Uterus (tissue), 4 donors: ENCODE results near the gene SMAD3. TPM values are rescaled to one million over a fixed set of nuclear protein-coding genes. Genes with fewer than 3 reads are reported as not detected.

Experiments
- DNase-seq, 2 donors: peaks; one replicate each; pipeline ENCODE4 v3.0.0-alpha.2; 2019 to 2020
- H3K27ac ChIP-seq, 2 donors: fragments of 200-600 bp; sonication (generic); 1 replicate in 1 of 2; 2 replicates in 1 of 2; pipeline ENCODE4 v1.5.1; 2016 to 2018
- H3K27me3 ChIP-seq, 2 donors: fragments of 200-600 bp; sonication (generic); one replicate each; pipeline ENCODE4 v1.5.1; 2018 to 2019; ENCODE audit warnings: control low read depth in 1 of 2
- H3K36me3 ChIP-seq, 2 donors: fragments of 200-600 bp; sonication (generic); one replicate each; pipeline ENCODE4 v1.5.1; 2019; ENCODE audit warnings: control low read depth in 1 of 2
- H3K4me1 ChIP-seq, 2 donors: fragments of 200-600 bp; sonication (generic); one replicate each; pipeline ENCODE4 v1.5.1; 2018 to 2019; ENCODE audit warnings: control low read depth in 1 of 2
- H3K4me3 ChIP-seq, 2 donors: fragments of 200-600 bp; sonication (generic); 1 replicate in 1 of 2; 2 replicates in 1 of 2; pipeline ENCODE4 v1.5.1; 2018 to 2019; ENCODE audit warnings: mild to moderate bottlenecking in 1 of 2
- H3K9me3 ChIP-seq, 2 donors: fragments of 200-600 bp; sonication (generic); one replicate each; pipeline ENCODE4 v1.5.1; 2019; ENCODE audit warnings: control low read depth in 1 of 2
- POLR2A ChIP-seq, 2 donors: fragments of 450-650 bp; IDR thresholded peaks; one replicate each; pipeline ENCODE4 v1.6.1; 2016; ENCODE audit warnings: antibody characterized with exemption in 2 of 2, mild to moderate bottlenecking in 1 of 2, moderate library complexity in 1 of 2
- intact Hi-C: fragments of 100-400 bp; cut with DNase I; formaldehyde crosslinking; loops from one replicate; pipeline ENCODE4 v1.15.1; 2023; ENCODE audit warnings: low total_unique reads
- total RNA-seq, 4 donors: library from RNA; depleted of rRNA in 3 of 4; stranded (reverse); fragments of >200 nt in 3 of 4; gene quantifications; one replicate each; pipeline versions ENCODE4 v1.1.0 to v1.2.4, GENCODE V29; 2014 to 2023
- TF ChIP-seq, protein P1 (sequence below), 4 experiments: fragments of 200-600 bp in 2 of 4; fragments of 450-650 bp in 2 of 4; sonication (generic) in 2 of 4; IDR thresholded peaks; one replicate each; pipeline ENCODE4 v1.5.1; 2016 to 2019; ENCODE audit warnings: antibody characterized with exemption in 4 of 4, mild to moderate bottlenecking in 2 of 4, moderate library complexity in 1 of 4
- donor health status: DM: yes; HTN: yes; CAD: no.

The SMAD3 gene
- total RNA-seq, 4 donors from 2014 or later: 14.3 to 66.9 (median 32.3) TPM

DNA sequence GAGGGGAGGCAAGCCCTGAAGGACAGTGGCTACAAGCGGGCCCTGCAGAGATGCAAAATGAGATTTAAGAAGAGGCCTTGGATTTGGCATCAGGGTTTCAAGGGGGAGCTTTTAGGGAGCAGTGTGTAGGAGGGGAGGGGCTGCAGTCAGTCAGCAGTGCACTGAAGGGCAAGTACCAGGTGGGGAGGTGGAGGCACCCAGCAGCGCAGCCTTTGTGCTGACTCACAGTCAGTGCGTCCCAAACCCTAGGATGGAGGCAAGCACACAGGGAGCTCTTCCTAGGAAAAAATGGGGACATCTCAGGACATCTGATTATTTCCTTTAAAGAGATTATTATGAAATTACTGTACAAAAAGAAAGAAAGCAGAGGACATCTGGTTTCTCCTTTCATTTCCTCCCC is 109.0 kb downstream of the SMAD3 start:
- intact Hi-C loops: no loop called here
- Histone ChIP-seq H3K9me3 (no peaks in the 10 kb centered on the region), H3K4me1 (peaks cover 0 to 3% of the 10 kb centered on the region in 2 donors), H3K27ac (peak overlapping the region in 1 of 2 donors; percentile 29), H3K27me3 (no peaks in the 10 kb centered on the region), H3K4me3 (no peak overlapping the region), H3K36me3 (no peaks in the 10 kb centered on the region)
- no peak for DNase-seq
- TF ChIP-seq POLR2A (IDR thresholded peaks at IDR 0.05): no peak
- TF ChIP-seq, protein P1, sequence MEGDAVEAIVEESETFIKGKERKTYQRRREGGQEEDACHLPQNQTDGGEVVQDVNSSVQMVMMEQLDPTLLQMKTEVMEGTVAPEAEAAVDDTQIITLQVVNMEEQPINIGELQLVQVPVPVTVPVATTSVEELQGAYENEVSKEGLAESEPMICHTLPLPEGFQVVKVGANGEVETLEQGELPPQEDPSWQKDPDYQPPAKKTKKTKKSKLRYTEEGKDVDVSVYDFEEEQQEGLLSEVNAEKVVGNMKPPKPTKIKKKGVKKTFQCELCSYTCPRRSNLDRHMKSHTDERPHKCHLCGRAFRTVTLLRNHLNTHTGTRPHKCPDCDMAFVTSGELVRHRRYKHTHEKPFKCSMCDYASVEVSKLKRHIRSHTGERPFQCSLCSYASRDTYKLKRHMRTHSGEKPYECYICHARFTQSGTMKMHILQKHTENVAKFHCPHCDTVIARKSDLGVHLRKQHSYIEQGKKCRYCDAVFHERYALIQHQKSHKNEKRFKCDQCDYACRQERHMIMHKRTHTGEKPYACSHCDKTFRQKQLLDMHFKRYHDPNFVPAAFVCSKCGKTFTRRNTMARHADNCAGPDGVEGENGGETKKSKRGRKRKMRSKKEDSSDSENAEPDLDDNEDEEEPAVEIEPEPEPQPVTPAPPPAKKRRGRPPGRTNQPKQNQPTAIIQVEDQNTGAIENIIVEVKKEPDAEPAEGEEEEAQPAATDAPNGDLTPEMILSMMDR (IDR thresholded peaks at IDR 0.05): no peak

DNA sequence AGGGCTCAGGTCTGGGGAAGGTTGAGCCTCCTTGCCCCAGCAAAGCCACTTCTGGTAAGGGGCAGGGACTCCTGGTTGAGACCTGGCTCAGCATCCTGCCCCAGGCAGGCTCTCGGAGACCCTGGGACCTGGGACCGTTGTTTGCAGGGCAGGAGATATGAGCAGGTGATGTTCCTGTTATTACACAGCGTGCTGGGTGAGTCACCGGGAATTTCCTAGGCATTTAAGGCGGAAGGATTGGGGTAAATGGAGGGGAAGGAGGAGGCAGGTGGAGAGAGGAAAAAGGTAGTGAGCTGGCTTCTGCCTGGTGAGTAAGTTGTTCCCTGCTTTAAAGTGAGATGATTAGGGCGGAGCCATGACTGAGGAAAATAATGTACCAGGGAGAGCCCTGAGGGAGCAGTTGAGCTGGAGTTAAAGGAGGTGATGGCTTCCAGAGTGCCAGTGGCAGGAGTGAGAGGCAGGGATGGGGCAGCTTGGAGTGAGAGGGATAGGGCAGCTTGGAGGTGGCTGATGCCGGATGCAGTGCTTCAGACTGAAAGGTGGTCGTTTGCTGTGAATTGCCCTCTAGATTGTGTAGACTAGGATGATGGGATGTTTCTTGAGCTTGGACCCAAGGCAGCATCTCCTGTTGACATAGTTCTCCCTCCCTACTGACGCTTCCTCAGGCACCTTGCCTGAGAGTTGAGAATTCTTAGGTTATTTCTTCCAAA is 109.6 kb downstream of the SMAD3 start:
- H3K36me3 ChIP-seq: no peaks in the 10 kb centered on the region
- intact Hi-C loops: no loop called here
- peak overlapping the region in 1 of 2 donors; percentile 29 for H3K27ac ChIP-seq
- no peak overlapping the region for H3K4me3 ChIP-seq
- no peaks in the 10 kb centered on the region for H3K9me3 ChIP-seq
- TF ChIP-seq, protein P1 (IDR thresholded peaks at IDR 0.05): no peak
- TF ChIP-seq POLR2A (IDR thresholded peaks at IDR 0.05): no peak
- peaks cover 0 to 3% of the 10 kb centered on the region in 2 donors for H3K4me1 ChIP-seq
- no peak for DNase-seq
- no peaks in the 10 kb centered on the region for H3K27me3 ChIP-seq

- intact Hi-C loops: no loop called here
- no peaks in the 10 kb centered on the region for H3K27me3 ChIP-seq
- H3K4me1 ChIP-seq: peaks cover 0 to 3% of the 10 kb centered on the region in 2 donors
Measured at GRCh38 chr15:67175643-67176071, 110.3 kb downstream of the SMAD3 start.

DNA sequence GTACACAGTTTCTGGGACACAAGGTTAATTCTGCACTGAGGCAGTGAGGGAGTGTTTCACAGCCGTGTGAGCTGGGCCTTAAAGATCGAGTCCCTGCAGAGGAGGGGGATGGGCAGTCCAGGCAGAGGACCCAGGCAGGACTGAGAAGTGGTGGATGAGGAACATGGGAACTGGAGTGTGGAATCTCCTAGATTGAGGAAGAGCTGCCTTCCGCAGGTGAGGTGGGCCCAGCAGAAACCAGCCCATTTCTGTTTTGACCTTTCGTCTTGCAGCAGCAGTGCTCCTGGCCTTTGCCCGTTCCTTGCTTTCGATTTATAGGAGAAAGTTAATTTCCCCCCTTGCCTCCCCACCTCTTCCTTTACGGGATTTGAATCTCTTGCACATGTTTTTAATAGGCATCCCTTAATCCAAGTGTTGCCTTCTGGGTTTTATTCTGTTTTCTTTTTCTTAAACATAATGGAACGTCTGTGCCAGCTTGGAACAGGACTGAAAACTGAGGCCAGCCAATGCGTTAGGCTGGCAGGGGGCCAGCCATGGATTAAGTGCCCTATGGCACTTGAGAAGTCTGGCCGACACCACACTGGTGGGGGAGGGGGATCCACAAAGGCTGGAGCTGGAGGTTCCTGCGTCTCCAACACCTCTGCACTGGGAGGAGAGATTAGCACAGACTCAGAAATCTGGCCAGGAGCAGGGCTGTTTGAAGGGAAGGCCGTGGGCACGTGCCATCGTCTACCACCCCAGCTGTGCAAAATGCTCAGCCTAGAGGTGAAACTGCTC is 111.0 kb downstream of the SMAD3 start:
- Histone ChIP-seq H3K4me1 (peaks cover 0 to 3% of the 10 kb centered on the region in 2 donors), H3K27me3 (no peaks in the 10 kb centered on the region), H3K27ac (peak overlapping the region in 1 of 2 donors; percentile 12), H3K9me3 (no peaks in the 10 kb centered on the region), H3K36me3 (no peaks in the 10 kb centered on the region), H3K4me3 (no peak overlapping the region)
- intact Hi-C loops: no loop called here
- no peak for DNase-seq
- no peak for TF ChIP-seq POLR2A (IDR thresholded peaks at IDR 0.05)
- TF ChIP-seq, protein P1 (IDR thresholded peaks at IDR 0.05): no peak

More at GRCh38 chr15:67175643-67176071, 110.3 kb downstream of the SMAD3 start:
- H3K9me3 ChIP-seq: no peaks in the 10 kb centered on the region
- no peak overlapping the region for H3K4me3 ChIP-seq
- TF ChIP-seq, protein P1 (IDR thresholded peaks at IDR 0.05): no peak
- TF ChIP-seq POLR2A (IDR thresholded peaks at IDR 0.05): no peak
- peak overlapping the region in 1 of 2 donors; percentile 12 for H3K27ac ChIP-seq
- DNase-seq: peak in 1 of 2 donors; percentile 54
- no peaks in the 10 kb centered on the region for H3K36me3 ChIP-seq

DNA sequence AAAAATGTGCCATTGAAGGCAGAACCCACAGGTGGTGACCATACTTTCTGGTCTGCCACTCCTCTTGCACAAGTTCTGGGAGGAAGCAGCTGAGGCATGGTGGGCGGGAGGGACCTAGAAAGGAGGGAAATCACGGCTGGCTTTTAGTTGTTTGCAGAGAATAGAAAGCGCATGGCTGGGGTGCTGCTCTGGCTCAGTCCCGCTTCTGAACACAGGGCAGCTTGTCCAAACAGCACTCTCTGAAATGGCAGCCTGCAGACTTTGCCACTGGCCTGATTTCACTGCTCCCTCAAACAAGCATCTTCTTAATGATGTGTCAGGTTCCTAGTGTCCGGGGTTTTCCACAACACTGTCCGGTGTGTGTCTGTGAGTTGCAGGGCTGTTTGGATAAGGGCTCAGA is 112.3 kb downstream of the SMAD3 start:
- intact Hi-C loops: no loop called here
- peak overlapping the region; percentile 61 to 67 for H3K27ac ChIP-seq
- TF ChIP-seq POLR2A (IDR thresholded peaks at IDR 0.05): no peak
- TF ChIP-seq, protein P1 (IDR thresholded peaks at IDR 0.05): no peak
- no peaks in the 10 kb centered on the region for H3K36me3 ChIP-seq
- no peak for DNase-seq
- no peak overlapping the region for H3K4me3 ChIP-seq
- peaks cover 0 to 3% of the 10 kb centered on the region in 2 donors for H3K4me1 ChIP-seq
- no peaks in the 10 kb centered on the region for H3K27me3 ChIP-seq
- H3K9me3 ChIP-seq: no peaks in the 10 kb centered on the region
